ENCODE results near the gene CXCR3.
A peak's percentile ranks its signal among the peaks of the same experiment; 100 is the strongest.
"Not testable (repeated sequence)": the region's sequence is repeated elsewhere in the genome, so short reads cannot be mapped to it uniquely, and the experiment has no call there.

The CXCR3 gene

GRCh38 chrX:71618303-71618721, at the start of gene CXCR3:
CXCR3 (minus strand) TSS chrX:71618511; CDS start chrX:71618449, 62 bp downstream.
- H3K4me3 Mint-ChIP-seq = peak within 1 kb of the TSS; percentile 59

GRCh38 chrX:71667328-71668247, 49.3 kb upstream of the CXCR3 start, which contains the start of gene LOC101059915:
LOC101059915 (plus strand) TSS chrX:71667546.
- ATAC-seq = no peak
- H3K36me3 Mint-ChIP-seq = no peaks in the 10 kb centered on the region
- peaks cover 32% of the 10 kb centered on the region for H3K4me1 Mint-ChIP-seq
- H3K27me3 Mint-ChIP-seq = peaks cover 7% of the 10 kb centered on the region
- no peak within 1 kb of the TSS for H3K4me3 Mint-ChIP-seq
- no peaks in the 10 kb centered on the region for H3K9me3 Mint-ChIP-seq
- H3K27ac Mint-ChIP-seq = no peak within 1 kb of the TSS

More at GRCh38 chrX:71618303-71618721, at the start of gene CXCR3:
- no peaks in the 10 kb centered on the region for H3K27me3 Mint-ChIP-seq
- peak; percentile 82 for ATAC-seq
- H3K9me3 Mint-ChIP-seq = no peaks in the 10 kb centered on the region
- peak within 1 kb of the TSS; percentile 84 for H3K27ac Mint-ChIP-seq
- peaks cover 73% of the 10 kb centered on the region for H3K4me1 Mint-ChIP-seq
- peaks cover 19% of the 10 kb centered on the region for H3K36me3 Mint-ChIP-seq

GRCh38 chrX:71666240-71667223, 48.2 kb upstream of the CXCR3 start:
- Mint-ChIP-seq H3K27me3 (peaks cover 7% of the 10 kb centered on the region), H3K27ac (no peak overlapping the region), H3K4me3 (no peak overlapping the region)

GRCh38 chrX:71665747-71666146, 47.4 kb upstream of the CXCR3 start:
- H3K4me3 Mint-ChIP-seq = no peak overlapping the region
- no peaks in the 10 kb centered on the region for H3K36me3 Mint-ChIP-seq
- H3K9me3 Mint-ChIP-seq = no peaks in the 10 kb centered on the region
- peaks cover 7% of the 10 kb centered on the region for H3K27me3 Mint-ChIP-seq
- no peak for ATAC-seq
- no peak overlapping the region for H3K27ac Mint-ChIP-seq
- H3K4me1 Mint-ChIP-seq = peaks cover 24% of the 10 kb centered on the region

More at GRCh38 chrX:71666240-71667223, 48.2 kb upstream of the CXCR3 start:
- ATAC-seq = no peak
- Mint-ChIP-seq H3K4me1 (peaks cover 32% of the 10 kb centered on the region), H3K36me3 (no peaks in the 10 kb centered on the region), H3K9me3 (no peaks in the 10 kb centered on the region)

- Mint-ChIP-seq H3K4me3 (no peak overlapping the region), H3K9me3 (no peaks in the 10 kb centered on the region), H3K27ac (no peak overlapping the region), H3K27me3 (peaks cover 7% of the 10 kb centered on the region), H3K4me1 (peaks cover 17% of the 10 kb centered on the region), H3K36me3 (no peaks in the 10 kb centered on the region)
- no peak for ATAC-seq
These were observed 46.7 kb upstream of the CXCR3 start for GRCh38 chrX:71664889-71665491.

GRCh38 chrX:71664202-71664601, 45.9 kb upstream of the CXCR3 start:
- not testable (repeated sequence) for H3K36me3 Mint-ChIP-seq, H3K4me3 Mint-ChIP-seq, H3K27me3 Mint-ChIP-seq, H3K9me3 Mint-ChIP-seq, H3K27ac Mint-ChIP-seq
- ATAC-seq = peak; percentile 50
- H3K4me1 Mint-ChIP-seq = peaks cover 17% of the 10 kb centered on the region

- H3K4me1 Mint-ChIP-seq = peaks cover 17% of the 10 kb centered on the region
- H3K9me3 Mint-ChIP-seq, H3K36me3 Mint-ChIP-seq, ATAC-seq, H3K27me3 Mint-ChIP-seq, H3K4me3 Mint-ChIP-seq: not testable (repeated sequence)
- H3K27ac Mint-ChIP-seq = peak overlapping the region; percentile 66
These were observed 44.9 kb upstream of the CXCR3 start for GRCh38 chrX:71663238-71663637.

GRCh38 chrX:71662654-71663053, 44.3 kb upstream of the CXCR3 start:
- H3K4me3 Mint-ChIP-seq, H3K36me3 Mint-ChIP-seq, ATAC-seq, H3K27me3 Mint-ChIP-seq, H3K9me3 Mint-ChIP-seq: not testable (repeated sequence)
- Mint-ChIP-seq H3K27ac (peak overlapping the region; percentile 66), H3K4me1 (peaks cover 17% of the 10 kb centered on the region)

GRCh38 chrX:71661919-71662318, 43.6 kb upstream of the CXCR3 start:
- Mint-ChIP-seq H3K4me3 (no peak overlapping the region), H3K9me3 (no peaks in the 10 kb centered on the region), H3K27me3 (peaks cover under 1% of the 10 kb centered on the region), H3K27ac (peak overlapping the region; percentile 66), H3K4me1 (peaks cover 17% of the 10 kb centered on the region), H3K36me3 (no peaks in the 10 kb centered on the region)
- ATAC-seq = no peak

GRCh38 chrX:71660562-71661416, 42.5 kb upstream of the CXCR3 start:
- no peak for ATAC-seq
- Mint-ChIP-seq H3K27me3 (no peaks in the 10 kb centered on the region), H3K36me3 (no peaks in the 10 kb centered on the region), H3K27ac (no peak overlapping the region), H3K4me1 (peaks cover 17% of the 10 kb centered on the region), H3K9me3 (no peaks in the 10 kb centered on the region), H3K4me3 (no peak overlapping the region)

GRCh38 chrX:71659959-71660358, 41.6 kb upstream of the CXCR3 start:
- Mint-ChIP-seq H3K4me1 (peaks cover 17% of the 10 kb centered on the region), H3K27me3 (no peaks in the 10 kb centered on the region), H3K9me3 (no peaks in the 10 kb centered on the region), H3K4me3 (no peak overlapping the region), H3K36me3 (no peaks in the 10 kb centered on the region), H3K27ac (no peak overlapping the region)
- no peak for ATAC-seq

- Mint-ChIP-seq H3K4me3 (no peak overlapping the region), H3K9me3 (no peaks in the 10 kb centered on the region), H3K4me1 (peaks cover 17% of the 10 kb centered on the region), H3K27ac (no peak overlapping the region), H3K27me3 (no peaks in the 10 kb centered on the region), H3K36me3 (no peaks in the 10 kb centered on the region)
- ATAC-seq = no peak
These were observed 41.0 kb upstream of the CXCR3 start for GRCh38 chrX:71659342-71659741.

- Mint-ChIP-seq H3K27me3 (no peaks in the 10 kb centered on the region), H3K27ac (no peak overlapping the region), H3K9me3 (no peaks in the 10 kb centered on the region), H3K4me3 (no peak overlapping the region), H3K4me1 (peaks cover 2% of the 10 kb centered on the region), H3K36me3 (no peaks in the 10 kb centered on the region)
- no peak for ATAC-seq
These were observed 39.0 kb upstream of the CXCR3 start for GRCh38 chrX:71657267-71657666.

GRCh38 chrX:71653344-71653743, 35.0 kb upstream of the CXCR3 start:
- no peaks in the 10 kb centered on the region for H3K9me3 Mint-ChIP-seq
- no peak overlapping the region for H3K4me3 Mint-ChIP-seq
- no peaks in the 10 kb centered on the region for H3K36me3 Mint-ChIP-seq
- H3K27ac Mint-ChIP-seq = no peak overlapping the region
- ATAC-seq = no peak
- H3K4me1 Mint-ChIP-seq = no peaks in the 10 kb centered on the region
- no peaks in the 10 kb centered on the region for H3K27me3 Mint-ChIP-seq
